Transverse colon (tissue), 4 donors: ENCODE data around the gene CNTD1.

Experiments used
- EP300 ChIP-seq: sonication (generic); formaldehyde crosslinking; IDR thresholded peaks from one replicate; pipeline ENCODE4 v1.6.1; 2017; ENCODE audit warnings: antibody characterized with exemption, low read depth
- POLR2A ChIP-seq: fragments of 450-650 bp; IDR thresholded peaks from one replicate; pipeline ENCODE4 v1.6.1; 2016; ENCODE audit warnings: antibody characterized with exemption, mild to moderate bottlenecking, moderate library complexity
- POLR2AphosphoS5 ChIP-seq, 3 donors: sonication (generic); formaldehyde crosslinking; IDR thresholded peaks; one replicate each; pipeline ENCODE4 v1.6.1; 2016; ENCODE audit warnings: antibody characterized with exemption in 3 of 3
- TF ChIP-seq, protein P1 (sequence below), 5 experiments: fragments of 200-600 bp in 3 of 5; fragments of 450-650 bp in 2 of 5; sonication (generic) in 3 of 5; IDR thresholded peaks; 1 replicate in 2 of 5; 2 replicates in 3 of 5; pipeline ENCODE4 v1.5.1; 2016 to 2017; ENCODE audit warnings: antibody characterized with exemption in 5 of 5, inconsistent platforms in 3 of 5, mild to moderate bottlenecking in 2 of 5, moderate library complexity in 1 of 5

DNA sequence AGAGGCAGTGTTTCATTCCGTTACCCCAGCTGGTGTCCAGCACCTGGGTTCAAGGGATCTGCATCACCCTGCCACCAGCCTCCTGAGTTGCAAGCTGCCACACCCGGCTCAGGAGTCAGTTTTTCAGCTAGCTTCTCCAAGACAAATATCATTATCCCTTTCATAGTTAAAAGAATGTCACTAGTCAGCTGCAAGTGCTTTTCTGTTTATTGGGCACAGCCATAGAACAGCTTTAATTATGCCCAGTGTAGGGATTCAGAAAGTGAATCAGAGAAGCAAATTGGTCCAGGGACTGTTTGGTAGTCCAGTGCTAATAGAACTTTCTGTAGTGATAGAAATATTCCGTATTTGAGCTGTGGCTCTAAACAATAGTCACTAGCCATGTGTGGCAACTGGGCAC, 49.4 kb downstream of the CNTD1 start:
- TF ChIP-seq, protein P1, sequence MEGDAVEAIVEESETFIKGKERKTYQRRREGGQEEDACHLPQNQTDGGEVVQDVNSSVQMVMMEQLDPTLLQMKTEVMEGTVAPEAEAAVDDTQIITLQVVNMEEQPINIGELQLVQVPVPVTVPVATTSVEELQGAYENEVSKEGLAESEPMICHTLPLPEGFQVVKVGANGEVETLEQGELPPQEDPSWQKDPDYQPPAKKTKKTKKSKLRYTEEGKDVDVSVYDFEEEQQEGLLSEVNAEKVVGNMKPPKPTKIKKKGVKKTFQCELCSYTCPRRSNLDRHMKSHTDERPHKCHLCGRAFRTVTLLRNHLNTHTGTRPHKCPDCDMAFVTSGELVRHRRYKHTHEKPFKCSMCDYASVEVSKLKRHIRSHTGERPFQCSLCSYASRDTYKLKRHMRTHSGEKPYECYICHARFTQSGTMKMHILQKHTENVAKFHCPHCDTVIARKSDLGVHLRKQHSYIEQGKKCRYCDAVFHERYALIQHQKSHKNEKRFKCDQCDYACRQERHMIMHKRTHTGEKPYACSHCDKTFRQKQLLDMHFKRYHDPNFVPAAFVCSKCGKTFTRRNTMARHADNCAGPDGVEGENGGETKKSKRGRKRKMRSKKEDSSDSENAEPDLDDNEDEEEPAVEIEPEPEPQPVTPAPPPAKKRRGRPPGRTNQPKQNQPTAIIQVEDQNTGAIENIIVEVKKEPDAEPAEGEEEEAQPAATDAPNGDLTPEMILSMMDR (IDR thresholded peaks at IDR 0.05) = no peak
- TF ChIP-seq POLR2AphosphoS5 (IDR thresholded peaks at IDR 0.05) (no peak), EP300 (no peak), POLR2A (no peak)
